ENCODE results near the gene MFAP3L.
"Not testable (repeated sequence)": the region's sequence is repeated elsewhere in the genome, so short reads cannot be mapped to it uniquely, and the experiment has no call there.

Gene MFAP3L

DNA sequence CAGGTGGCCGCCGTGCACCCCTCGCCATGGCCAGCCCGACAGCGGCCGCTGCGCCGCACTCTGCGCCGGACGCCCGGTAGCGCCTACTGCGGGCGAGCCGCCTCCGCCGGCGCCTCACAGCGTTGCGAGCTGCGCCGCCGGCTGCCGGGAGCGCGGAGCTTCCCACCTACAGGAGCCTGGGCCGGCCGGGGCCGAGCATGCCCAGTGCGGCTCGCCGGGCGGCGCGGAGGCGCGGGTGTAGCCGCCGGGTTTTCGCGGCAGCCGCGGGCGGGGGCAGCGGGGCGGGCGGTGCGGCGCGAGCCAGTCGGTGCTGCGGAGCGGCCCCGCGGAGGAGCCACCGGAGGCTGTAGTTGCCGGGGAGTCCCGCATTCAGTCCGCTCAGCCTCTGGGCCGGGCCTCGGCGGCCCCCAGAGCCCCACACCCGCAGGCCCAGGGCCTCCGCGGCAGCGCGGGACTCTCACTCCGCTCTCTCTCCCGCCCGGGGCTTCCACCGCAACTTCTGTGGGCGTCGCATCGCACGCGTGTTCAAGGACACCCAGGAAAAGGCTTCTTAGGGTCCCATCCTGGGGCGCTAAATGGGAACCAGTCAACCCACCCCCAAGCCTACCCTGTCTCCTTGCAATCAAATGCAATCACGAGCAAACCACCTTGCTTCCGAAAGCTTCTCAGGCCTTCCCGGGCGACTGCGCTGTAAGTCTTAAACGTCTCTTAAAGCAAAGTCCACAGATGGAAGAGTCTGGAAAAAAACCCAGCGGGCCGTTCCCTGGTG, at the start of gene MFAP3L:
MFAP3L (minus strand) TSS at position 143 of the 769 bp plus-strand sequence. CDS start 20,518 bp downstream, outside the sequence.
- DNase-seq: peak; percentile 86

DNA sequence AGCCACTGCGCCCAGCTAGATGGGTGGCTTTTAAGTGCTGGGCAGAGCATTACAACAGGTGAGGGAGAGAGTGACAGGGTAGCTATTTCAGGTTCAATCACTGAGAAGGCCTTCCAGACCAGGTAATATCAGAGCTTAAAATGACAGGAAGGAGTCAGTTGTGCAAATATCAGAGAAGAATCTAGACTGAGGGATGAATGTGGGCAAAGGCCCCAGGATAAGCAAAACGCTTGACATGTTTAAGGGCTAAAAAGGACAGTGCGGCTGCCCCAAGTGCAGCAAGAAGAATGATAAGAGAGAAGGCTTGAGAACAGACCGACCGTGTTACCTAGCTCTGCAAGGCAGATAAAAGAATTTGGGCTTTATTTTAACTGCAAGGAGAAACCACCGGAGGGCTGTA, 45.0 kb upstream of the MFAP3L start:
- DNase-seq: no peak

GRCh38 chr4:170068438-170069128, 42.4 kb upstream of the MFAP3L start:
- DNase-seq: no peak

DNA sequence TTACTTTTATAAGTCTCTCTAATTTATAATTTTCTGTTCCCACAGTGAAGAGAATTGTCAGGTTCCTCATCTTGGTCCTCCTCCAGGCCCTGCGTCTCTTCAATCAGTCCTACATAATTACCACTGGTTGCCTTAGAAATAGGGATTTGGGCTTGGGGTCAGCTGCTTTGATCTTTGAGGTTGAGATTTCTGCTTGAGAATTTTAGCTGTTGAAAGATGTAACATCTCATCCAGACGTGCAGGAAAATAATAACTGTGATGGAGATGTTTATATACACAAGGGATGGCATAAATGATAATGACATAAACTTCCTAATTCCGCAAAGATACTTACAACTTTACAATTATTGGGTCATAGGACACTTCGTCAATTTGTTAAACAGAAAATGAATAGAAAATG, 33.2 kb upstream of the MFAP3L start:
- DNase-seq: no peak

GRCh38 chr4:170058826-170059225, 32.6 kb upstream of the MFAP3L start:
- DNase-seq: no peak

- DNase-seq: no peak
Measured at GRCh38 chr4:170057866-170058265, 31.7 kb upstream of the MFAP3L start.

DNA sequence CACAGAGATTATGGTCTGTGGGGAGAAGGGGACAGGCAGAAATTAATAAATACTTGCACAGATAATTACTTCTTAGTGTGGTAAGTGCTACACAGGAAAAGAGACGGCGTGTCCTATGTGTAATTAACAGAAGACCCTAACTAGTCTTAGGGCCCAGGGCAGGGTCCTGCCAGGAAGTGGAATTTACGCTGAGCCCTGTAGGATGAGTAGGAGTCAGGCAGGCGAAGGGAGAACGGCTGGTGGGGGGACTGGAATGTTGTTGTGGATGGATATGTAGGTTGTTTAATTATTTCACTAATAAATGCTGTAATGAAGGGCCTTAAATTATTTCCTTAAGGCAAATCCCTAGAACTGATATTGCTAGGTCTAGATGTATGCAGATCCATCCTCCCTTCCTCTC, 26.7 kb upstream of the MFAP3L start:
- DNase-seq: no peak

- DNase-seq: no peak
Measured at GRCh38 chr4:170051402-170051801, 25.2 kb upstream of the MFAP3L start.

DNA sequence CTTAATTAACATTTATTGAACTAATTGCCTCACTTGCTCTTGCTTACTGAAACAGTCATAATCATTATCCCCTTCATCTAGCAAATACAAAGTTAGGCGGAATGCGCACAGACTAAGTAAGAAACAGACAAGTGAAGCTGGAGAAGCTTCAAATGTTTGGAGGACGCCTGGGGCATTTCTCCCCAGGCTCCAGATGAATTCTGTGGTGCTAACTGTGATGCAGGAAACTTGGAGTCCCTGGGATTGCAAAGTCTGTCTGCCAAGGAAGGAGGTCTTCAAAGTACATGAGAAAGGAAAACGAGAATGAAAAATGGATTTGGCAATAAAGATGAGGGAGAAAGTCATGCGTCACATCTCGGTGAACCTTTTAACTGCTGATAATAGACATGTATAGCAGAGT, 23.6 kb upstream of the MFAP3L start:
- no peak for DNase-seq

- DNase-seq: peak; percentile 71
Measured at GRCh38 chr4:170047771-170048354, 21.7 kb upstream of the MFAP3L start.

- DNase-seq: not testable (repeated sequence)
Measured at GRCh38 chr4:170046156-170046555, 20.0 kb upstream of the MFAP3L start.

- no peak for DNase-seq
Measured at GRCh38 chr4:170040031-170040680, 14.0 kb upstream of the MFAP3L start.

- no peak for DNase-seq
Measured at GRCh38 chr4:170038769-170039168, 12.6 kb upstream of the MFAP3L start.

GRCh38 chr4:170038232-170038631, 12.0 kb upstream of the MFAP3L start:
- DNase-seq: no peak

DNA sequence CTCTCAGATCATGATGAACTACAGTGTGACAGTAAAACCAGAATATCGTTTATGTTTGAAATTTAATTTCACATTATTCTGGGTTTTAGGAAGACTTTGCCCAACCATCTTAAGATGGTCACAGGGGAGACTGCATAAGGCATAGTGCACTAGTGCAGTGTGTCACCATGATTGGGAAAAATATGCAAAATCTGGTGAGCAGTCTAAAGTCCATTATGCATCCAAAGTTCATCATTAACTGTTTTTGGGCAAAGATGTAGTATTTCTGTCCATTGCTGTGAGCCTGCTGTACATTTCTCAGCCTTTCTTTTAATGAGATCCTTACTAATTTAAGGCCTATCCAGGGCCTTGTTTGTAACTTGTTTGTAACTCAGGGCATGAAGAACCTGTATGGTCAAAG, 11.3 kb upstream of the MFAP3L start:
- no peak for DNase-seq

DNA sequence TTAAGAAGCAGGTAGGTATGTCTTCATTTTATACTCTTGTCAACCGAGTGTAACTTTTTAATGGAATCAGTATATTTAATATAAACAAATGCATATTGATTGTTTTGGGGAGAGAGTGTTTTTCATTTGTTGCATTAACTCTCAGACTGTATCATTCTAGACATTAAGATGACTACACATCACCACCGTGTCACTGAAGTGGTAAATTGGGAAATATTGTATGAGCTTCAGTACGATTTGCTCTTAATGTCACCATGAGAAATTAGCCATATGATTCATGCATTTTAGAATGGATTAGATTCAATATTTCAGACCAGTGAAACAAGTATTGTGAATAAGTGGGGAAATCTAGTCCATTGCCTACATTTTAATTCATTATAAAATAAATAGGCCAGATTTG, 9.7 kb upstream of the MFAP3L start:
- DNase-seq: no peak

DNA sequence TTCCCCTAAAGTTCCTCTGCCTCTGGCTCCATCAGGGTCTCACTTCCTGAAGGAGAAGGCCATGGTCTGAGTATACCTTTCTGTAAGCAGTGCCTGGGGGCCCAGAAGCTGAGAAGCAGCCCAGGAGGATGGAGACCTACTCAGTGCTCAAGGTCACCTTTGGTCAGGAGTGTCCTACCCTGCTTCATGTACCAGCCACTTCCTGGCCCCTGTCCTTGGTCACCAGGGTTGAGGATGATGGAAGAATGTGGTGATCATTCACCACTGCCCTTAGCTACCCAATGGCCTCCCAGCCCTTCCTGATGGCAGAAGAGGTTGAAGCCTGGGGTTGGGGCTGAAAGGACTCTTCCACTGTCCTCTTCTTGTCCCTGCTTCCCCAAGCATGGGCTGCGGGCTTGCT, 9.0 kb upstream of the MFAP3L start:
- no peak for DNase-seq

- no peak for DNase-seq
Measured at GRCh38 chr4:170033999-170034398, 7.8 kb upstream of the MFAP3L start.

DNA sequence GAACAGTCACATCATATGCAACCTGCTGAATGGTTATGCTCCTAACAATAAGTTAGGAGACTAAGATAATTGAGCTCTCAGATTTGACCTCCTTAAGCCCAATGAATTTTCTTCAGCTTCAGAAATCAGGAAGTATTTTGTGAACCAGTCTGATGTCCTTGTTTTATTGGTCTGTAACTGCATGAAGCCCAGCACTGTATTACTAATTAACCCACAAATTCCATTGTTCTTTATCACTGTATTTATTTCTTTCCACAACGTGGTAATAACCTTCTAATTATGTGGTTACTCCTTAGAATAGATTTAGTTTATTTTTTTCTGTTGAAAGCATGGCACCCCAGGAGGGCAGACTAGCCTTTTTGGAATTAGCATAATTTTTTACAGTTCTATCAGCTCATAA, 3.9 kb upstream of the MFAP3L start:
- no peak for DNase-seq

GRCh38 chr4:170027181-170027829, 1.1 kb upstream of the MFAP3L start:
- peak; percentile 94 for DNase-seq

GRCh38 chr4:170025523-170026252, 507 bp downstream of the MFAP3L start:
- no peak for DNase-seq

- no peak for DNase-seq
Measured at GRCh38 chr4:170022211-170022610, 4.0 kb downstream of the MFAP3L start.
